ENCODE measurements around the gene RAP1GDS1.

DNA sequence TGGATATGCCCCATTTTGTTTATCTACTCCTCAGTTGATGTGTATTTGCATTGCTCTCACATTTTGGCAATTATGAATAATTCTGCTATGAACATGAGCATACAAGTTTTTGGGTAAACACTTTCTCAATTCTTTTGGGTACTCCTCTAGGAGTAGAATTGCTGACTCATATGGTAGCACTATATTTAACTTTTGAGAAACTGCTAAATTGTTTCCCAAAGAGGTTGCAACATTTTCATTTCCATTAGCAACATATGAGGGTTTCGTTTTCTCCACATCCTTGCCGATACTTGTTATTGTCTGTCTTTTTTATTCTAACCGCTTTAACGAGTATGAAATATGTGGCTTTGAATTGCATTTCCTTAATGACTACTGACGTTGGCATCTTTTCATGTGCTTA is 211.9 kb downstream of the RAP1GDS1 start:
- TF ChIP-seq HHEX (CRISPR knock-in tag; IDR thresholded peaks at IDR 0.05), result no peak
- TF ChIP-seq, protein P1, sequence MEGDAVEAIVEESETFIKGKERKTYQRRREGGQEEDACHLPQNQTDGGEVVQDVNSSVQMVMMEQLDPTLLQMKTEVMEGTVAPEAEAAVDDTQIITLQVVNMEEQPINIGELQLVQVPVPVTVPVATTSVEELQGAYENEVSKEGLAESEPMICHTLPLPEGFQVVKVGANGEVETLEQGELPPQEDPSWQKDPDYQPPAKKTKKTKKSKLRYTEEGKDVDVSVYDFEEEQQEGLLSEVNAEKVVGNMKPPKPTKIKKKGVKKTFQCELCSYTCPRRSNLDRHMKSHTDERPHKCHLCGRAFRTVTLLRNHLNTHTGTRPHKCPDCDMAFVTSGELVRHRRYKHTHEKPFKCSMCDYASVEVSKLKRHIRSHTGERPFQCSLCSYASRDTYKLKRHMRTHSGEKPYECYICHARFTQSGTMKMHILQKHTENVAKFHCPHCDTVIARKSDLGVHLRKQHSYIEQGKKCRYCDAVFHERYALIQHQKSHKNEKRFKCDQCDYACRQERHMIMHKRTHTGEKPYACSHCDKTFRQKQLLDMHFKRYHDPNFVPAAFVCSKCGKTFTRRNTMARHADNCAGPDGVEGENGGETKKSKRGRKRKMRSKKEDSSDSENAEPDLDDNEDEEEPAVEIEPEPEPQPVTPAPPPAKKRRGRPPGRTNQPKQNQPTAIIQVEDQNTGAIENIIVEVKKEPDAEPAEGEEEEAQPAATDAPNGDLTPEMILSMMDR (CRISPR knock-in tag; IDR thresholded peaks at IDR 0.05), result no peak
- TF ChIP-seq MYC (CRISPR knock-in tag; IDR thresholded peaks at IDR 0.05; ENCODE audit: borderline replicate concordance), result no peak
- TF ChIP-seq, protein P2, sequence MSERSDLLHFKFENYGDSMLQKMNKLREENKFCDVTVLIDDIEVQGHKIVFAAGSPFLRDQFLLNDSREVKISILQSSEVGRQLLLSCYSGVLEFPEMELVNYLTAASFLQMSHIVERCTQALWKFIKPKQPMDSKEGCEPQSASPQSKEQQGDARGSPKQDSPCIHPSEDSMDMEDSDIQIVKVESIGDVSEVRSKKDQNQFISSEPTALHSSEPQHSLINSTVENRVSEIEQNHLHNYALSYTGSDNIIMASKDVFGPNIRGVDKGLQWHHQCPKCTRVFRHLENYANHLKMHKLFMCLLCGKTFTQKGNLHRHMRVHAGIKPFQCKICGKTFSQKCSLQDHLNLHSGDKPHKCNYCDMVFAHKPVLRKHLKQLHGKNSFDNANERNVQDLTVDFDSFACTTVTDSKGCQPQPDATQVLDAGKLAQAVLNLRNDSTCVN (CRISPR knock-in tag; IDR thresholded peaks at IDR 0.05; ENCODE audit: borderline replicate concordance), result no peak
- TF ChIP-seq, protein P3, sequence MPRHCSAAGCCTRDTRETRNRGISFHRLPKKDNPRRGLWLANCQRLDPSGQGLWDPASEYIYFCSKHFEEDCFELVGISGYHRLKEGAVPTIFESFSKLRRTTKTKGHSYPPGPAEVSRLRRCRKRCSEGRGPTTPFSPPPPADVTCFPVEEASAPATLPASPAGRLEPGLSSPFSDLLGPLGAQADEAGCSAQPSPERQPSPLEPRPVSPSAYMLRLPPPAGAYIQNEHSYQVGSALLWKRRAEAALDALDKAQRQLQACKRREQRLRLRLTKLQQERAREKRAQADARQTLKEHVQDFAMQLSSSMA (CRISPR knock-in tag; IDR thresholded peaks at IDR 0.05), result no peak
- TF ChIP-seq KAT2B (IDR thresholded peaks at IDR 0.05; ENCODE audit: borderline replicate concordance, low read depth, low read length), result no peak
- no peak for TF ChIP-seq REST (IDR thresholded peaks at IDR 0.05; ENCODE audit: borderline replicate concordance in 1 of 2, low read depth in 1 of 2, low read length in 2 of 2)
- no peak for TF ChIP-seq POLR2AphosphoS5 (IDR thresholded peaks at IDR 0.05; ENCODE audit: low read depth, low read length)
- no peak for TF ChIP-seq TCF7 (IDR thresholded peaks at IDR 0.05; ENCODE audit: low read depth)
- TF ChIP-seq RAD21 (CRISPR knock-in tag; IDR thresholded peaks at IDR 0.05), result no peak
- TF ChIP-seq ZNF660 (CRISPR knock-in tag; IDR thresholded peaks at IDR 0.05; ENCODE audit: borderline replicate concordance, low read depth), result no peak
- no peak for TF ChIP-seq AFF4 (CRISPR knock-in tag; IDR thresholded peaks at IDR 0.05)

Measured in HepG2 (cell line).